Smooth muscle cell (in vitro differentiated cells): Measurements from ENCODE around the gene SLC37A1. TPM values are rescaled to one million over a fixed set of nuclear protein-coding genes. Genes with fewer than 3 reads are reported as not detected.

ENCODE experiments used
- DNase-seq: peaks from one replicate; lab custom pipeline; 2025; ENCODE audit not compliant: unreplicated experiment; lab: John Stamatoyannopoulos, UW
- H2AFZ ChIP-seq: fragments of 200-600 bp; sonication (generic); 2 replicates; pipeline ENCODE4 v1.6.0; 2016; ENCODE audit warnings: antibody characterized with exemption, low read depth, mild to moderate bottlenecking
- H3F3A ChIP-seq: fragments of 200-600 bp; sonication (generic); 2 replicates; pipeline ENCODE4 v1.6.0; 2017; ENCODE audit warnings: antibody characterized with exemption, low read depth
- H3K27ac ChIP-seq: fragments of 200-600 bp; sonication (generic); 2 replicates; pipeline ENCODE4 v1.5.1; 2016; ENCODE audit warnings: low read depth, mild to moderate bottlenecking
- H3K27me3 ChIP-seq: fragments of 200-600 bp; sonication (generic); 2 replicates; pipeline ENCODE4 v1.6.1; 2016; ENCODE audit warnings: low read depth, mild to moderate bottlenecking
- H3K36me3 ChIP-seq: fragments of 200-600 bp; sonication (generic); 2 replicates; pipeline ENCODE4 v1.5.1; 2016; ENCODE audit warnings: low read depth
- H3K4me1 ChIP-seq: fragments of 200-600 bp; sonication (generic); 2 replicates; pipeline ENCODE4 v1.5.1; 2016; ENCODE audit warnings: low read depth
- H3K4me2 ChIP-seq: fragments of 200-600 bp; sonication (generic); 2 replicates; pipeline ENCODE4 v1.6.0; 2016; ENCODE audit warnings: mild to moderate bottlenecking
- H3K4me3 ChIP-seq: fragments of 200-600 bp; sonication (generic); 2 replicates; pipeline ENCODE4 v1.5.1; 2016; ENCODE audit warnings: mild to moderate bottlenecking
- H3K79me2 ChIP-seq: fragments of 200-600 bp; sonication (generic); 2 replicates; pipeline ENCODE4 v1.6.0; 2016; ENCODE audit warnings: low read depth, mild to moderate bottlenecking
- H3K9ac ChIP-seq: fragments of 200-600 bp; sonication (generic); 2 replicates; pipeline ENCODE4 v1.6.0; 2016; ENCODE audit warnings: low read depth
- H3K9me3 ChIP-seq: fragments of 200-600 bp; sonication (generic); replicated peaks from 2 replicates; pipeline ENCODE4 v1.5.1; 2016; ENCODE audit warnings: low read depth
- H4K20me1 ChIP-seq: fragments of 200-600 bp; sonication (generic); 2 replicates; pipeline ENCODE4 v1.6.0; 2016; ENCODE audit warnings: low read depth
- CTCF ChIP-seq: fragments of 200-600 bp; sonication (generic); IDR thresholded peaks from 2 replicates; pipeline ENCODE4 v1.5.1; 2017; ENCODE audit warnings: borderline replicate concordance, mild to moderate bottlenecking, antibody characterized with exemption; ENCODE audit not compliant: insufficient read depth, poor library complexity, severe bottlenecking
- WGBS: methylation state at CpG from one replicate; pipeline ENCODE4 v1.1.7; 2016; ENCODE audit warnings: low lambda C conversion rate; 5-methylcytosine and 5-hydroxymethylcytosine counted together
- polyA plus RNA-seq: library from polyadenylated mRNA; unstranded; fragments of >200 nt; fragmentation: Nextera tagmentation; extraction: Ambion mirVana; gene quantifications from 2 replicates; pipeline ENCODE4 v1.2.1, GENCODE V29; 2016
- total RNA-seq: library from RNA; depleted of rRNA; stranded (reverse); fragments of >200 nt; gene quantifications from 2 replicates; pipeline ENCODE4 v1.2.3, GENCODE V29; 2014

Gene SLC37A1
- total and polyA plus RNA-seq, 2 experiments from 2014 or later, result 15.0 to 18.0 TPM

DNA sequence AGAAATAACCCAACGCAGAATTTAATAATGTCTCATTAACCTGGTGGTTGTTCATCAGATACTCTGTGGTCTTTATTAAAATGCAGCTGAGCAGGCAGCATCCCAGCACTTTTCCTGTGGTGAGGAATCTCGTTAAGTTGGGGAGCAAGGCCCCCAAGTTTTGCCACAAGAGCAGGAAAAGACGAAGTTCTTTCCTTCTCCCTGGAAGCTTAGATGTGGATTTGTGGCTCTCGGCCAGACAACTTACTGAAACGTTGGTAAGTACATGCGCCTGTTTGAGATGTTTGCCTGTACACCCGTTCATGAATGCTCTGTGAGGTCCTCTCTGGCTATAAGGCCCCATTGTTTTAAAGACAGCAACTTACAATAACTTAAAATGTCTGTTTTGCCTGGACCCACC lies 105.5 kb downstream of the SLC37A1 start:
- Histone ChIP-seq H3K9me3 (no peaks in the 10 kb centered on the region), H3K79me2 (no peaks in the 10 kb centered on the region), H3F3A (peaks cover 3% of the 10 kb centered on the region), H3K36me3 (no peaks in the 10 kb centered on the region), H2AFZ (no peak overlapping the region), H4K20me1 (no peaks in the 10 kb centered on the region), H3K4me2 (no peak overlapping the region), H3K9ac (no peak overlapping the region), H3K27ac (no peak overlapping the region), H3K4me3 (no peak overlapping the region), H3K4me1 (no peaks in the 10 kb centered on the region), H3K27me3 (peaks cover 9% of the 10 kb centered on the region)
- 82% methylated on average over 7 of the region's 7 CpGs for WGBS
- no peak for DNase-seq
- TF ChIP-seq CTCF, result no peak

DNA sequence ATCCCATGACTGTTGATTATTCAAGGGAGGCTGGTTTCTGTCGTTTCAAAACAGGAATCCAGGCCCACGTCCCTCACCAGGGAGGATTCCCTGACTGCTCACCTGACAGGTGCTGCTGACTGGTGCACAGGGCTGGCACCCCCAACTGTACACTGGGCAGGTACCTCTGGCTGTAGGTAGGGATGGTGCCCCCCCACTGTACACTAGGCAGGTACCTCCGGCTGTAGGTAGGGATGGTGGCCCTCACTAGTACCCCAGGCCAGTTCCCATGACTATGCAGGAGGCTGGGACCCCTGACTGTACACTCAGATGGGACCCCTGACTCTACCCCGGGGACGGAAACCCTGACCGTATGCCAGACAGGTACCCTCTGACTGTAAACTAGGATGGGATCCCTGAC lies 106.2 kb downstream of the SLC37A1 start:
- Histone ChIP-seq H3K79me2 (no peaks in the 10 kb centered on the region), H3K4me2 (no peak overlapping the region), H3K36me3 (no peaks in the 10 kb centered on the region), H3K9ac (no peak overlapping the region), H3F3A (no peaks in the 10 kb centered on the region), H3K27me3 (peaks cover 9% of the 10 kb centered on the region), H2AFZ (no peak overlapping the region), H4K20me1 (no peaks in the 10 kb centered on the region), H3K4me3 (no peak overlapping the region), H3K27ac (no peak overlapping the region), H3K4me1 (no peaks in the 10 kb centered on the region), H3K9me3 (no peaks in the 10 kb centered on the region)
- 92% methylated on average over 6 of the region's 6 CpGs for WGBS
- no peak for DNase-seq
- no peak for TF ChIP-seq CTCF

DNA sequence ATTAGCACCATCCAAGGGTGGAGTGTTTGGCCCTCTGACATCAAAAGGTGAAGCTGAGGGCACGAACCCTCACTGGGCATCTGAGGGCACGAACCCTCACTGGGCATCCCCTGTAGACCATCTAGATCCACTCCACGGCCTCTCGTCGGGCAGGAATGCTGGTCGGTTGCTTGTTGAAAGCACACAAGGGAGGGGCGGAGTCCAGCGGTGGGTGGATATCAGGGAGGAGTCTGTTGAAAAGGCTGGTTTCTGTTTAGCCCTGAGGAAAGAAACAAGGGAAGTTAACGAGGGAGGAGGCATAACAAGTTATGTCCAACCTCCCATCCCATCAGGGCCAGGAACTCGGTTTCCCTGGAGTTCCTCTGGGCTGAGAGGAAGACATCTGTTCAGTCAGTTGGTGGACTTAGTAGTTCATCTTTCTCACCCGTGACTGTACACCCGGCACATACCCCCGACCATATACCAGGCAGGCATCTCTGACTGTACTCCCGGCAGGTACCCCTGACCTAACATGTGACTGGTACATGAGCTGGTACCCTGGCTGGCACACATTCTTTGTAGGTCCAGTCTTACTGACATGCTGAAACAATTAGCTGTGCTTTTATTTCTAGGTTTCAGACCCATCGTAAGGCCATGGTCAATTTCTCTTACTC lies 107.6 kb downstream of the SLC37A1 start:
- peaks cover 9% of the 10 kb centered on the region for H3K27me3 ChIP-seq
- H3K4me1 ChIP-seq, result no peaks in the 10 kb centered on the region
- no peak overlapping the region for H3K4me3 ChIP-seq
- DNase-seq, result no peak
- no peak overlapping the region for H3K4me2 ChIP-seq
- no peaks in the 10 kb centered on the region for H3K36me3 ChIP-seq
- no peaks in the 10 kb centered on the region for H3K79me2 ChIP-seq
- H2AFZ ChIP-seq, result no peak overlapping the region
- H3K27ac ChIP-seq, result no peak overlapping the region
- H4K20me1 ChIP-seq, result no peaks in the 10 kb centered on the region
- no peaks in the 10 kb centered on the region for H3F3A ChIP-seq
- WGBS, result 75% methylated on average over 15 of the region's 15 CpGs
- no peak for TF ChIP-seq CTCF
- no peaks in the 10 kb centered on the region for H3K9me3 ChIP-seq
- H3K9ac ChIP-seq, result no peak overlapping the region

- Histone ChIP-seq H2AFZ (no peak overlapping the region), H3F3A (no peaks in the 10 kb centered on the region), H3K36me3 (no peaks in the 10 kb centered on the region), H3K4me1 (no peaks in the 10 kb centered on the region), H3K4me2 (no peak overlapping the region), H3K9me3 (no peaks in the 10 kb centered on the region), H3K27me3 (peaks cover 8% of the 10 kb centered on the region), H3K9ac (no peak overlapping the region), H3K79me2 (no peaks in the 10 kb centered on the region), H3K27ac (no peak overlapping the region), H4K20me1 (no peaks in the 10 kb centered on the region), H3K4me3 (no peak overlapping the region)
- 88% methylated on average over 9 of the region's 9 CpGs for WGBS
- DNase-seq, result no peak
- TF ChIP-seq CTCF, result no peak
Observed at GRCh38 chr21:42621819-42622177, 108.1 kb downstream of the SLC37A1 start.
